CD4-positive, alpha-beta T cell treated with Interleukin-17A for 4 hours (primary cell): ENCODE measurements around the gene RBM33.

Experiments used
- DNase-seq: peaks from one replicate; pipeline ENCODE4 v3.0.0-alpha.2; 2020; ENCODE audit warnings: mixed read lengths

RBM33 gene

GRCh38 chr7:155800301-155800700 lies 155.8 kb downstream of the RBM33 start:
- no peak for DNase-seq

- no peak for DNase-seq
These were observed 156.3 kb downstream of the RBM33 start for GRCh38 chr7:155800741-155801267.

GRCh38 chr7:155802291-155802690 lies 157.8 kb downstream of the RBM33 start:
- no peak for DNase-seq

GRCh38 chr7:155802906-155803417 lies 158.5 kb downstream of the RBM33 start:
- DNase-seq, result no peak

- DNase-seq, result no peak
These were observed 159.2 kb downstream of the RBM33 start for GRCh38 chr7:155803418-155804376.

GRCh38 chr7:155804431-155804831 lies 160.0 kb downstream of the RBM33 start:
- DNase-seq, result no peak

GRCh38 chr7:155804897-155805825 lies 160.7 kb downstream of the RBM33 start:
- DNase-seq, result peak; percentile 47

- DNase-seq, result no peak
These were observed 161.3 kb downstream of the RBM33 start for GRCh38 chr7:155805826-155806095.

GRCh38 chr7:155806096-155806871 lies 161.8 kb downstream of the RBM33 start:
- DNase-seq, result no peak

- no peak for DNase-seq
These were observed 162.7 kb downstream of the RBM33 start for GRCh38 chr7:155807065-155807671.

GRCh38 chr7:155807789-155808548 lies 163.5 kb downstream of the RBM33 start:
- no peak for DNase-seq

- DNase-seq, result no peak
These were observed 164.3 kb downstream of the RBM33 start for GRCh38 chr7:155808549-155809331.

- no peak for DNase-seq
These were observed 165.0 kb downstream of the RBM33 start for GRCh38 chr7:155809332-155809946.

GRCh38 chr7:155809947-155810769 lies 165.7 kb downstream of the RBM33 start:
- DNase-seq, result no peak

GRCh38 chr7:155810770-155811559 lies 166.5 kb downstream of the RBM33 start:
- DNase-seq, result no peak

- DNase-seq, result no peak
These were observed 167.1 kb downstream of the RBM33 start for GRCh38 chr7:155811560-155811894.

- no peak for DNase-seq
These were observed 167.7 kb downstream of the RBM33 start, which contains the start of gene SHH for GRCh38 chr7:155811895-155812761. SHH (minus strand) TSS chr7:155812463; CDS start chr7:155812122, 341 bp downstream.
